AG10803 (cell line): ENCODE measurements around the gene CASTOR1.
A peak's percentile ranks its signal among the peaks of the same experiment; 100 is the strongest.

Experiments
- DNase-seq: peaks from one replicate; pipeline ENCODE4 v3.0.0; 2010; ENCODE audit warnings: low read depth
- H3K4me3 ChIP-seq: 2 replicates; pipeline ENCODE4 v1.5.1; 2011; ENCODE audit warnings: mild to moderate bottlenecking, low read length, control low read depth
- CTCF ChIP-seq: conservative IDR thresholded peaks from 2 replicates; pipeline ENCODE4 v1.5.1; 2011; ENCODE audit warnings: mild to moderate bottlenecking, low read length, control low read depth, inconsistent platforms

Gene CASTOR1

GRCh38 chr22:30263883-30264282, 25.4 kb downstream of the CASTOR1 start:
- H3K4me3 ChIP-seq: no peak overlapping the region
- no peak for DNase-seq
- no peak for TF ChIP-seq CTCF

GRCh38 chr22:30262917-30263741, 26.2 kb downstream of the CASTOR1 start:
- DNase-seq: peak; percentile 41
- TF ChIP-seq CTCF: peak; percentile 90
- peak overlapping the region; percentile 35; the same call in 1 of the 2 replicates for H3K4me3 ChIP-seq

- TF ChIP-seq CTCF: no peak
- DNase-seq: no peak
- H3K4me3 ChIP-seq: no peak overlapping the region
Measured at GRCh38 chr22:30262112-30262511, 27.2 kb downstream of the CASTOR1 start.

DNA sequence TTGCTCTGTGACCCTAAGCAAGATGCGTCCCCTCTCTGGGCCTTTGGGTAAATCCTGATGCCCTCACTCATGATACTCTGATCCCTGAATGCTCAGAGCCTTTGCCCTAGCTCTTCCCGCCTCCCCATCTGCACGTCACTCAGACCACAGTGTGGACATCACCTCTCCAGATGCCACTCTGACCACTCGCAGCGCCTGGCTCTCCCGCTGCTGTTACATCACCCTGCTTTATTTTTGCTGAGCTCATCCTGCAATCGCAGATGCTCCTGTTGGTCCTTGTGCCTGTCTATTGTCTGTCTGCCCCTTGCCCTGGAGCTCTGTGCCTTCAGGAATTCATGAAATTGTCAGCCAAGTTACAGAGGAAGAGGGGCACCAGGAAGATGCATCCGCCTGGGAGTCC, 28.2 kb downstream of the CASTOR1 start:
- TF ChIP-seq CTCF: no peak
- DNase-seq: peak; percentile 19
- no peak overlapping the region for H3K4me3 ChIP-seq

- TF ChIP-seq CTCF: no peak
- DNase-seq: no peak
Measured at GRCh38 chr22:30260682-30261081, 28.6 kb downstream of the CASTOR1 start.

DNA sequence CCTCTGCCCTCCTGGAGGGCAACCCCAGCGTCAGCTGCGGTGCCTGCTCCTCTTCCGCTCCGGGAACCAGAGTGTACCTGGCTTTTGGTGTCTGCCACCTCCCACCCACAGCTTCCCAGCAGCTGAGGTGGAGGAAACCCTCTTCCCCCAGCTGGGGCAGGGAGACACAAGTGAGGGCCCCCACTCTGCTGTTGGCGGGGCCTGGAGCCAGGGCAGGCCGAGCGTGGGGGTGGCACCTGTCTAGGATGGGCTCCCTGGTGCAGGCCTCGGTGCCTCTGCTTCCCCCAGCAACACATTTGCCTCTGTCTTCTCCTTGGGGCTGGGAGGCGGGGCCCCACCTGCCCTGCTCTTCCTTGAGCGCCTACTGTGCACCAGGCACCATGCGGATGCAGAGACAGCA, 29.0 kb downstream of the CASTOR1 start:
- no peak overlapping the region for H3K4me3 ChIP-seq
- no peak for DNase-seq
- TF ChIP-seq CTCF: no peak

More at GRCh38 chr22:30260682-30261081, 28.6 kb downstream of the CASTOR1 start:
- H3K4me3 ChIP-seq: no peak overlapping the region

- no peak for DNase-seq
- no peak for TF ChIP-seq CTCF
- H3K4me3 ChIP-seq: no peak overlapping the region
Measured at GRCh38 chr22:30254314-30254713, 35.0 kb downstream of the CASTOR1 start.
